Activated T-cell treated with anti-CD3 and anti-CD28 coated beads, Interleukin-2, amount 50 U/mL, for 48 hours (primary cell): ENCODE measurements around the gene INSIG1.

Source experiments
- DNase-seq, 2 experiments: peaks; one replicate each; pipeline ENCODE4 v3.0.0-alpha.2; 2020

The INSIG1 gene

GRCh38 chr7:155305231-155305904, 7.7 kb downstream of the INSIG1 start:
- DNase-seq, result no peak

GRCh38 chr7:155306673-155307470, 9.2 kb downstream of the INSIG1 start:
- DNase-seq, result no peak

- DNase-seq, result no peak
Observed at GRCh38 chr7:155308330-155309020, 10.8 kb downstream of the INSIG1 start.

GRCh38 chr7:155309021-155309338, 11.3 kb downstream of the INSIG1 start:
- DNase-seq, result no peak

GRCh38 chr7:155310425-155311114, 12.9 kb downstream of the INSIG1 start:
- DNase-seq, result no peak

GRCh38 chr7:155311826-155312537, 14.3 kb downstream of the INSIG1 start:
- DNase-seq, result no peak

- no peak for DNase-seq
Observed at GRCh38 chr7:155312633-155313032, 15.0 kb downstream of the INSIG1 start.

GRCh38 chr7:155313096-155313495, 15.4 kb downstream of the INSIG1 start:
- DNase-seq, result no peak

GRCh38 chr7:155315977-155316376, 18.3 kb downstream of the INSIG1 start:
- DNase-seq, result no peak

GRCh38 chr7:155316427-155317113, 18.9 kb downstream of the INSIG1 start:
- no peak for DNase-seq

GRCh38 chr7:155317114-155317434, 19.4 kb downstream of the INSIG1 start:
- no peak for DNase-seq

GRCh38 chr7:155318245-155318644, 20.6 kb downstream of the INSIG1 start:
- DNase-seq, result no peak

GRCh38 chr7:155322530-155322929, 24.9 kb downstream of the INSIG1 start:
- no peak for DNase-seq

- no peak for DNase-seq
Observed at GRCh38 chr7:155323001-155323638, 25.4 kb downstream of the INSIG1 start.

- DNase-seq, result no peak
Observed at GRCh38 chr7:155324012-155324917, 26.6 kb downstream of the INSIG1 start.

- DNase-seq, result no peak
Observed at GRCh38 chr7:155324918-155325235, 27.2 kb downstream of the INSIG1 start.

- no peak for DNase-seq
Observed at GRCh38 chr7:155326385-155326784, 28.7 kb downstream of the INSIG1 start.

GRCh38 chr7:155327590-155328320, 30.1 kb downstream of the INSIG1 start:
- no peak for DNase-seq

GRCh38 chr7:155329225-155329624, 31.5 kb downstream of the INSIG1 start:
- DNase-seq, result no peak

GRCh38 chr7:155331396-155331795, 33.7 kb downstream of the INSIG1 start:
- no peak for DNase-seq
